Hepatocyte (in vitro differentiated cells): Measurements from ENCODE around the gene DOCK8. TPM values are rescaled to one million over a fixed set of nuclear protein-coding genes. Genes with fewer than 3 reads are reported as not detected.

Experiments
- DNase-seq: peaks from one replicate; pipeline ENCODE4 v3.0.0-alpha.2; 2016; ENCODE audit warnings: low spot score
- H2AFZ ChIP-seq: fragments of 200-600 bp; sonication (generic); 2 replicates; pipeline ENCODE4 v1.6.0; 2016; ENCODE audit warnings: antibody characterized with exemption, mild to moderate bottlenecking
- H3K27ac ChIP-seq: fragments of 200-600 bp; sonication (generic); 2 replicates; pipeline ENCODE4 v1.5.1; 2016; ENCODE audit warnings: mild to moderate bottlenecking
- H3K27me3 ChIP-seq: fragments of 200-600 bp; sonication (generic); 2 replicates; pipeline ENCODE4 v1.6.1; 2016
- H3K36me3 ChIP-seq: fragments of 200-600 bp; sonication (generic); replicated peaks from 2 replicates; pipeline ENCODE4 v1.5.1; 2016; ENCODE audit warnings: low read depth; ENCODE audit not compliant: insufficient read depth
- H3K4me1 ChIP-seq: fragments of 200-600 bp; sonication (generic); 2 replicates; pipeline ENCODE4 v1.5.1; 2016; ENCODE audit warnings: mild to moderate bottlenecking, moderate library complexity; ENCODE audit not compliant: insufficient read depth
- H3K4me2 ChIP-seq: fragments of 200-600 bp; sonication (generic); 2 replicates; pipeline ENCODE4 v1.6.0; 2016
- H3K4me3 ChIP-seq: fragments of 200-600 bp; sonication (generic); 2 replicates; pipeline ENCODE4 v1.5.1; 2016; ENCODE audit warnings: mild to moderate bottlenecking
- H3K79me2 ChIP-seq: fragments of 200-600 bp; sonication (generic); 2 replicates; pipeline ENCODE4 v1.6.0; 2017; ENCODE audit warnings: mild to moderate bottlenecking
- H3K9me2 ChIP-seq: fragments of 200-600 bp; sonication (generic); replicated peaks from 2 replicates; pipeline ENCODE4 v1.6.0; 2017; ENCODE audit warnings: mild to moderate bottlenecking; ENCODE audit not compliant: insufficient read depth
- H3K9me3 ChIP-seq: fragments of 200-600 bp; sonication (generic); 2 replicates; pipeline ENCODE4 v1.5.1; 2016; ENCODE audit warnings: low read depth, mild to moderate bottlenecking
- H4K20me1 ChIP-seq: fragments of 200-600 bp; sonication (generic); 2 replicates; pipeline ENCODE4 v1.6.0; 2016; ENCODE audit warnings: mild to moderate bottlenecking; ENCODE audit not compliant: insufficient read depth, poor library complexity, severe bottlenecking
- EZH2 ChIP-seq: fragments of 200-600 bp; sonication (generic); IDR thresholded peaks from 2 replicates; pipeline ENCODE4 v1.6.1; 2016; ENCODE audit warnings: antibody characterized with exemption, mild to moderate bottlenecking, borderline replicate concordance
- EZH2phosphoT487 ChIP-seq: fragments of 200-600 bp; sonication (generic); IDR thresholded peaks from one replicate; pipeline ENCODE4 v1.6.1; 2018; ENCODE audit warnings: antibody characterized with exemption, mild to moderate bottlenecking, low read depth, moderate library complexity; ENCODE audit not compliant: unreplicated experiment, severe bottlenecking
- WGBS: methylation state at CpG from one replicate; pipeline ENCODE4 v1.1.6; 2016; ENCODE audit warnings: low lambda C conversion rate; ENCODE audit errors: missing lambda C conversion rate; 5-methylcytosine and 5-hydroxymethylcytosine counted together
- polyA plus RNA-seq: library from polyadenylated mRNA; unstranded; fragments of >200 nt; fragmentation: Nextera tagmentation; extraction: Ambion mirVana; gene quantifications from 2 replicates; pipeline ENCODE4 v1.2.1, GENCODE V29; 2016
- total RNA-seq: library from RNA; depleted of rRNA; stranded (reverse); fragments of >200 nt; gene quantifications from 2 replicates; pipeline ENCODE4 v1.2.3, GENCODE V29; 2014
- TF ChIP-seq, protein P1 (sequence below): fragments of 200-600 bp; sonication (generic); IDR thresholded peaks from 2 replicates; pipeline ENCODE4 v1.5.1; 2016; ENCODE audit warnings: antibody characterized with exemption, mild to moderate bottlenecking; ENCODE audit not compliant: poor library complexity

DOCK8 gene
- total and polyA plus RNA-seq, 2 experiments from 2014 or later = 6.5 to 6.6 TPM

DNA sequence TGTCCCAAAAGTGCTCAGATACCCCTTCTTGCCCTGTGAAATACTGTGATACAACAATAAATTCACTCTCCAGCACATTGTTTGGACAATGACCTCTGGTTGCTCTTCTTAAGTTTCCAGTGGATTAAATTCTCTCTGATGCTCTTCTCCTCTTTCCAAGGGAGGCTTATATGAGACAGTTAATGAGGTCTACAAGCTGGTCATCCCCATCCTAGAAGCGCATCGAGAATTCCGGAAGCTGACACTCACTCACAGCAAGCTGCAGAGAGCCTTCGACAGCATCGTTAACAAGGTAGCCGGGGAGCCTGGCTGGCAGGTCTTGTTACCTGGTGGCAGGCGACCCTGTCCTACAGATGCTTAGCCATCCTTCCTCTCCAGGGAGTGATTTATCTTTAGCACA is 226.5 kb downstream of the DOCK8 start:
- Histone ChIP-seq H3K27me3 (no peaks in the 10 kb centered on the region), H3K79me2 (no peaks in the 10 kb centered on the region), H3K9me3 (no peaks in the 10 kb centered on the region), H3K27ac (no peak overlapping the region), H3K9me2 (no peaks in the 10 kb centered on the region), H3K4me1 (peaks cover 10% of the 10 kb centered on the region), H3K4me2 (no peak overlapping the region), H4K20me1 (no peaks in the 10 kb centered on the region), H3K36me3 (no peaks in the 10 kb centered on the region), H2AFZ (no peak overlapping the region), H3K4me3 (no peak overlapping the region)
- DNase-seq = no peak
- WGBS = 84% methylated on average over 7 of the region's 7 CpGs
- TF ChIP-seq, protein P1, sequence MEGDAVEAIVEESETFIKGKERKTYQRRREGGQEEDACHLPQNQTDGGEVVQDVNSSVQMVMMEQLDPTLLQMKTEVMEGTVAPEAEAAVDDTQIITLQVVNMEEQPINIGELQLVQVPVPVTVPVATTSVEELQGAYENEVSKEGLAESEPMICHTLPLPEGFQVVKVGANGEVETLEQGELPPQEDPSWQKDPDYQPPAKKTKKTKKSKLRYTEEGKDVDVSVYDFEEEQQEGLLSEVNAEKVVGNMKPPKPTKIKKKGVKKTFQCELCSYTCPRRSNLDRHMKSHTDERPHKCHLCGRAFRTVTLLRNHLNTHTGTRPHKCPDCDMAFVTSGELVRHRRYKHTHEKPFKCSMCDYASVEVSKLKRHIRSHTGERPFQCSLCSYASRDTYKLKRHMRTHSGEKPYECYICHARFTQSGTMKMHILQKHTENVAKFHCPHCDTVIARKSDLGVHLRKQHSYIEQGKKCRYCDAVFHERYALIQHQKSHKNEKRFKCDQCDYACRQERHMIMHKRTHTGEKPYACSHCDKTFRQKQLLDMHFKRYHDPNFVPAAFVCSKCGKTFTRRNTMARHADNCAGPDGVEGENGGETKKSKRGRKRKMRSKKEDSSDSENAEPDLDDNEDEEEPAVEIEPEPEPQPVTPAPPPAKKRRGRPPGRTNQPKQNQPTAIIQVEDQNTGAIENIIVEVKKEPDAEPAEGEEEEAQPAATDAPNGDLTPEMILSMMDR = no peak
- TF ChIP-seq EZH2phosphoT487 (no peak), EZH2 (no peak)

DNA sequence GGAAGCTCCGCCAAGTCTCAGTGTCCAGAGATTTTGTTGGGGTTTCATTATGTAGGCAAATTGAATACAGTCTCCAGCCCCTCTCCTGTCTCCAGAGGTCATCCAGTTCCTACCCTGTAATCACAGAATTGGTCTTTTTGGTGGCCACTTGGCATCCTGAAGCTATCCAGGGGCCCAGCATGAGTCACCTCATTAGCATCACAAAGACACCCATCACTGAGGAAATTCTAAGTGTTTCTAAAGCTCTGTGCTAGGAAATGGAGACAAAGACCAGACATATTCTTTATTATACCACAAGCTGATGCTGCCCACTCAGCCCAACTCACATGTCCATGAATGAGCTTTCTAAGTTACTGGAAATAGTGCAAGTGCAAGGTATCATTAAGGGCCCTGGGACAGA is 229.9 kb downstream of the DOCK8 start:
- H3K27me3 ChIP-seq = no peaks in the 10 kb centered on the region
- no peaks in the 10 kb centered on the region for H3K4me1 ChIP-seq
- H3K9me2 ChIP-seq = no peaks in the 10 kb centered on the region
- H3K27ac ChIP-seq = peak overlapping the region; percentile 36
- H3K36me3 ChIP-seq = no peaks in the 10 kb centered on the region
- H3K4me3 ChIP-seq = no peak overlapping the region
- H2AFZ ChIP-seq = no peak overlapping the region
- H4K20me1 ChIP-seq = no peaks in the 10 kb centered on the region
- H3K9me3 ChIP-seq = no peaks in the 10 kb centered on the region
- H3K4me2 ChIP-seq = no peak overlapping the region
- H3K79me2 ChIP-seq = no peaks in the 10 kb centered on the region
- TF ChIP-seq EZH2 = no peak
- TF ChIP-seq EZH2phosphoT487 = no peak
- TF ChIP-seq, protein P1 = no peak
- 92% methylated on average over 1 of the region's 1 CpG for WGBS
- no peak for DNase-seq

DNA sequence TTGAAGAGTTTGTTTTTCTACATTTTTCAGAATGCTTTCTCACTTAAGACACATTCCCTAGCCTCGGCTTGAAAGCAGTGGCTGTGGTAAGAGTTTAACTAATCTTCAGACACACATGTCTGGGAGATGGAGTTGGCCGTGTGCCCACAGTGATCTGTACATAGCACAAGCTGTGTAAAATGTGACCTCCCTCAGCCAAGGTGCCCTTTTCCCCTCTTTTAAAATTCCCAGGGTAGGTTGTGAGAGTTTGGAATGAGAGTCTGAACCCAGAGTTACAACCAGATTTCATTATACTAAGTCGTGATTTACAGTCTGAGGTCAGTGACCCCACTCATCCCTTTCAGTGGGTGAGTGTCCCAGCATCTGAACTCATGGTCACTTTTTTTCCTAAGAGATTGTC is 230.4 kb downstream of the DOCK8 start:
- peak overlapping the region; percentile 36 for H3K27ac ChIP-seq
- no peaks in the 10 kb centered on the region for H3K9me3 ChIP-seq
- no peaks in the 10 kb centered on the region for H3K79me2 ChIP-seq
- H3K27me3 ChIP-seq = no peaks in the 10 kb centered on the region
- H3K9me2 ChIP-seq = no peaks in the 10 kb centered on the region
- H3K4me2 ChIP-seq = no peak overlapping the region
- DNase-seq = peak; percentile 57
- H3K36me3 ChIP-seq = no peaks in the 10 kb centered on the region
- 68% methylated on average over 3 of the region's 3 CpGs for WGBS
- H3K4me1 ChIP-seq = no peaks in the 10 kb centered on the region
- no peak overlapping the region for H3K4me3 ChIP-seq
- TF ChIP-seq, protein P1 = no peak
- TF ChIP-seq EZH2 (no peak), EZH2phosphoT487 (no peak)
- H2AFZ ChIP-seq = no peak overlapping the region
- no peaks in the 10 kb centered on the region for H4K20me1 ChIP-seq

DNA sequence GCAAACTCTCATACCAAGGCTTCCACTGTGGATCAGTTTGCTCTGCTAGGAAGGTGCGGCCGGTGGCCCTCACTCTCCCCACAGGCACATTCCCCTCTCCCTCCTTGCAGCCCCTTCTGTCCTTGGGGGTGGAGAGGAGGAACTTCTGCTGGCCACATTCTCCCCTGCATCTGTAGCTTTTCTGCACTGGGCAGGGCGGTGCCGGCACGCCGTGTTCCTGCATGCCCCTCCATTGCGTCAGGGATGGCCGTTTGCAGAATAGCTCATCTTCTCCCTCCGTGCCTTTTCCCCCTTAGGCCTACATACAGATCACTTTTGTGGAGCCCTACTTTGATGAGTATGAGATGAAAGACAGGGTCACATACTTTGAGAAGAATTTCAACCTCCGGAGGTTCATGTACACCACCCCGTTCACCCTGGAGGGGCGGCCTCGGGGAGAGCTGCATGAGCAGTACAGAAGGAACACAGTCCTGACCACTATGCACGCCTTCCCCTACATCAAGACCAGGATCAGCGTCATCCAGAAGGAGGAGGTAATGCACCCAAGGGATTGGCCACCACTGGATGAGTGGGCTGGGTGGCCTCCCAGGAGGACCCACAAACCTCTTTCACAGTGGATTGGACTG is 231.5 kb downstream of the DOCK8 start:
- WGBS = 87% methylated on average over 15 of the region's 15 CpGs
- H3K27me3 ChIP-seq = no peaks in the 10 kb centered on the region
- no peaks in the 10 kb centered on the region for H3K36me3 ChIP-seq

More for the DNA sequence above, 231.5 kb downstream of the DOCK8 start:
- H3K4me1 ChIP-seq = no peaks in the 10 kb centered on the region
- H3K9me3 ChIP-seq = no peaks in the 10 kb centered on the region
- no peak overlapping the region for H3K27ac ChIP-seq
- H3K4me2 ChIP-seq = no peak overlapping the region
- H2AFZ ChIP-seq = no peak overlapping the region
- no peaks in the 10 kb centered on the region for H3K9me2 ChIP-seq
- no peak for DNase-seq
- no peaks in the 10 kb centered on the region for H3K79me2 ChIP-seq
- no peaks in the 10 kb centered on the region for H4K20me1 ChIP-seq
- no peak overlapping the region for H3K4me3 ChIP-seq
- TF ChIP-seq, protein P1 = no peak
- TF ChIP-seq EZH2 (no peak), EZH2phosphoT487 (no peak)
